HCT116 (cell line): ENCODE data around the gene SDE2.

Experiments used
- CEBPB ChIP-seq: IDR thresholded peaks from 2 replicates; pipeline ENCODE4 v1.6.1; 2012; ENCODE audit warnings: low read depth
- EZH2 ChIP-seq: fragments of 200-600 bp; sonication (generic); IDR thresholded peaks from 2 replicates; pipeline ENCODE4 v1.6.1; 2017; ENCODE audit warnings: antibody characterized with exemption, mixed run types
- EZH2phosphoT487 ChIP-seq: fragments of 200-600 bp; IDR thresholded peaks from 2 replicates; pipeline ENCODE4 v1.6.1; 2018; ENCODE audit warnings: antibody characterized with exemption, borderline replicate concordance
- POLR2A ChIP-seq: IDR thresholded peaks from 2 replicates; pipeline ENCODE4 v1.7.0; 2011; ENCODE audit warnings: borderline replicate concordance; ENCODE audit not compliant: insufficient read depth, insufficient read length; ENCODE audit errors: extremely low read depth
- ZFX ChIP-seq: fragments of 450-650 bp; IDR thresholded peaks from 2 replicates; pipeline ENCODE4 v1.6.1; 2017
- TF ChIP-seq, protein P1 (sequence below), 3 experiments: fragments of 200-600 bp in 1 of 3; sonication (generic) in 1 of 3; IDR thresholded peaks in 2 of 3; conservative IDR thresholded peaks in 1 of 3; 2 replicates each; pipeline ENCODE4 v1.5.1; 2012 to 2017; ENCODE audit warnings: low read depth in 2 of 3, low read length in 2 of 3, antibody characterized with exemption in 1 of 3, borderline replicate concordance in 1 of 3, control low read depth in 1 of 3, mild to moderate bottlenecking in 1 of 3, mixed read lengths in 1 of 3, mixed run types in 1 of 3, moderate library complexity in 1 of 3; ENCODE audit not compliant: insufficient read depth in 1 of 3
- TF ChIP-seq, protein P2 (sequence below): IDR thresholded peaks from 2 replicates; pipeline ENCODE4 v1.6.1; 2012

DNA sequence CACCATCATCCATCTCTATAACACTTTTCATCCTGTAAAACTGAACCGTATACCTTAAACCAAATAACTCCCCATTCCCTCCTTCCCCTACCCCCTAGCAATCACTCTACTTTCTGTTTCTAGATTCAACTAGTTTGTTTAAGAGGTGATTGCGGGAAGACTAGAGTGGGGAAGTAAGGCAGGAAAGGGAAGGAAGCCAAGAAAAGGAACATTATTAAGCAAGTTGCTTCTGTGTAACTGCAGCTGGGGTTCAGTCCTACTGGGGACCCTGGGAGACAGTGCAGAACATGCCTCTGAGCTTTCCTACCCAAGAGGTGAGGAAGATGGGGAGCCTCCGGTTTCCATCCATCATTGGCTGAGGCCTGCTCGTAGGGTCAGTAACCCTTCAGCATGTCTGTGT lies 34.4 kb upstream of the SDE2 start:
- TF ChIP-seq, protein P1, sequence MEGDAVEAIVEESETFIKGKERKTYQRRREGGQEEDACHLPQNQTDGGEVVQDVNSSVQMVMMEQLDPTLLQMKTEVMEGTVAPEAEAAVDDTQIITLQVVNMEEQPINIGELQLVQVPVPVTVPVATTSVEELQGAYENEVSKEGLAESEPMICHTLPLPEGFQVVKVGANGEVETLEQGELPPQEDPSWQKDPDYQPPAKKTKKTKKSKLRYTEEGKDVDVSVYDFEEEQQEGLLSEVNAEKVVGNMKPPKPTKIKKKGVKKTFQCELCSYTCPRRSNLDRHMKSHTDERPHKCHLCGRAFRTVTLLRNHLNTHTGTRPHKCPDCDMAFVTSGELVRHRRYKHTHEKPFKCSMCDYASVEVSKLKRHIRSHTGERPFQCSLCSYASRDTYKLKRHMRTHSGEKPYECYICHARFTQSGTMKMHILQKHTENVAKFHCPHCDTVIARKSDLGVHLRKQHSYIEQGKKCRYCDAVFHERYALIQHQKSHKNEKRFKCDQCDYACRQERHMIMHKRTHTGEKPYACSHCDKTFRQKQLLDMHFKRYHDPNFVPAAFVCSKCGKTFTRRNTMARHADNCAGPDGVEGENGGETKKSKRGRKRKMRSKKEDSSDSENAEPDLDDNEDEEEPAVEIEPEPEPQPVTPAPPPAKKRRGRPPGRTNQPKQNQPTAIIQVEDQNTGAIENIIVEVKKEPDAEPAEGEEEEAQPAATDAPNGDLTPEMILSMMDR (IDR thresholded peaks at IDR 0.05 in 2 of 3, conservative IDR thresholded peaks at IDR 0.05 in 1 of 3; ENCODE audit: borderline replicate concordance in 1 of 3, insufficient read depth in 1 of 3, low read depth in 2 of 3, low read length in 2 of 3), result no peak
- TF ChIP-seq, protein P2, sequence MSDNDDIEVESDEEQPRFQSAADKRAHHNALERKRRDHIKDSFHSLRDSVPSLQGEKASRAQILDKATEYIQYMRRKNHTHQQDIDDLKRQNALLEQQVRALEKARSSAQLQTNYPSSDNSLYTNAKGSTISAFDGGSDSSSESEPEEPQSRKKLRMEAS, result no peak
- TF ChIP-seq EZH2phosphoT487 (no peak), EZH2 (no peak), ZFX (no peak), CEBPB (no peak), POLR2A (no peak)
